ENCODE results near the gene HMOX1.

The HMOX1 gene

DNA sequence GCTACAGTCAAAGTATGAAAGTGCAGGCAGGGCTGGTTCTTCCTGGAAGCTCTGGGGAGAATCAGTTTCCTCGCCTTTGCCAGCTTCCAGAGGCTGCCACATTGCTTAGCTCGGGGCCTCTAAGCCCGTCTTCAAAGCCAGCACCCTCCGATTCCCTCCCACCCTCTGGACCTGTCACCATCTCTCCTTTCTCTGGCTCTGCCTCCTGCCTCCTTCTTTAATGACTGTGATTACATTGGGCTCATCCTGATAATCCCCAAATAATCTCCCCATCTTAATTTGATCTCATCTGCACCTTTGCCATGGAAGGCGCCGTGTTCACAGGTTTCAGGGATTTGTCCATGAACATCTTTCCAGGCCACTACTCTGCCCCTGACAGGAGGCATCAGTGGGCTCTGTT is 61.6 kb downstream of the HMOX1 start:
- intact Hi-C loops (cut with DNase I; ENCODE audit: low total_unique reads), result no loop called here
- TF ChIP-seq, protein P1, sequence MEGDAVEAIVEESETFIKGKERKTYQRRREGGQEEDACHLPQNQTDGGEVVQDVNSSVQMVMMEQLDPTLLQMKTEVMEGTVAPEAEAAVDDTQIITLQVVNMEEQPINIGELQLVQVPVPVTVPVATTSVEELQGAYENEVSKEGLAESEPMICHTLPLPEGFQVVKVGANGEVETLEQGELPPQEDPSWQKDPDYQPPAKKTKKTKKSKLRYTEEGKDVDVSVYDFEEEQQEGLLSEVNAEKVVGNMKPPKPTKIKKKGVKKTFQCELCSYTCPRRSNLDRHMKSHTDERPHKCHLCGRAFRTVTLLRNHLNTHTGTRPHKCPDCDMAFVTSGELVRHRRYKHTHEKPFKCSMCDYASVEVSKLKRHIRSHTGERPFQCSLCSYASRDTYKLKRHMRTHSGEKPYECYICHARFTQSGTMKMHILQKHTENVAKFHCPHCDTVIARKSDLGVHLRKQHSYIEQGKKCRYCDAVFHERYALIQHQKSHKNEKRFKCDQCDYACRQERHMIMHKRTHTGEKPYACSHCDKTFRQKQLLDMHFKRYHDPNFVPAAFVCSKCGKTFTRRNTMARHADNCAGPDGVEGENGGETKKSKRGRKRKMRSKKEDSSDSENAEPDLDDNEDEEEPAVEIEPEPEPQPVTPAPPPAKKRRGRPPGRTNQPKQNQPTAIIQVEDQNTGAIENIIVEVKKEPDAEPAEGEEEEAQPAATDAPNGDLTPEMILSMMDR (IDR thresholded peaks at IDR 0.05), result no peak

DNA sequence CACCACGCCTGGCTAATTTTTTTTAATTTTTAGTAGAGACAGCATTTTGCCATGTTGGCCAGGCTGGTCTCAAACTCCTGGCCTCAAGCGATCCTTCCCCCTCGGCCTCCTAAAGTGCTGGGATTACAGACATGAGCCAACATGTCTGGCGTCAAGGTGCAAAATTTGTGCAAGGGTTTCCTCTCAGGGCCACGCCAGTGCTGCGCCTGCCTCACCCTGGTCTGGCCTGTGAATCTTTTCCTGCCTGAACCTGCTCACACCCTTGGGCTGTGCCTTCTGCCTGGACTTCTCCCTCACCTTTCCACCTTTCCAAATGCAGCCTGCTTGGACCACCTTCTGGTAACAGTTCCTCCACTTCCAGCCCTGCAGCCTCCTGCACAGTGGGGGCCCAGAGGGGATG is 62.4 kb downstream of the HMOX1 start:
- Histone ChIP-seq H3K36me3 (peaks cover 0 to 3% (median 0%) of the 10 kb centered on the region in 3 donors), H3K4me1 (no peaks in the 10 kb centered on the region), H3K27me3 (no peaks in the 10 kb centered on the region), H3K4me3 (no peak overlapping the region), H3K27ac (no peak overlapping the region), H3K9me3 (no peaks in the 10 kb centered on the region)
- DNase-seq, result no peak
- TF ChIP-seq, protein P1 (IDR thresholded peaks at IDR 0.05), result no peak
- intact Hi-C loops (cut with DNase I; ENCODE audit: low total_unique reads), result no loop called here

More for the DNA sequence above, 61.6 kb downstream of the HMOX1 start:
- H3K4me1 ChIP-seq, result no peaks in the 10 kb centered on the region
- H3K9me3 ChIP-seq, result no peaks in the 10 kb centered on the region
- no peak for DNase-seq
- no peak overlapping the region for H3K4me3 ChIP-seq
- no peaks in the 10 kb centered on the region for H3K27me3 ChIP-seq
- H3K36me3 ChIP-seq, result peaks cover 0 to 3% (median 0%) of the 10 kb centered on the region in 3 donors
- H3K27ac ChIP-seq, result no peak overlapping the region
